ENCODE measurements around the gene SUPT6H.
A peak's percentile ranks its signal among the peaks of the same experiment; 100 is the strongest.

SUPT6H gene

GRCh38 chr17:28661635-28662526 lies at the start of gene SUPT6H, which contains the start of gene SDF2:
TSS of gene SUPT6H (plus strand) at chr17:28662205. CDS start at chr17:28673402, 11,197 bp downstream.
TSS of gene SDF2 (minus strand) at chr17:28661906. CDS start at chr17:28661876, 30 bp downstream.
- in situ Hi-C loops (cut with MboI; ENCODE audit: low pct_unique_long_range_greater_than_20kb, low sequenced_read_pairs), result no loop called here
- peak; percentile 95 for DNase-seq

DNA sequence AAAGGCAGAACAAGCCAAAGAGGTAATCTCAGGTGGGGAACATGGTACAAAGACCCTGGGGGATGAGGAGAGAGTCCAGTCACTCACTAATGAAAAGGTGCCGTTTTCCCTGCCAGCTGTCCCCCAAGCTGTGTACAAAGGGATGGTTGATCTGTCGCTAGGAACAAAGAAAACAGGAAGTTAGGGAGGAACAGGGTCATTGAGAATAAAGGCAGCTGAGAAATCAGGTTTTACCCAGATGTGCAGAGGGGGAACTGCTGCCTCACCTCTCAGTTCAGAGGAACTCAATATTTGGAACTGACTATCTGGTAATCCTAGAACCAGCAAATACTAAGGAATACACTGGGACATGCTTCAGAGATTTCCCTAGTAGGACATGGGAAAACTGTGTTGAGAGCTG lies 49.5 kb upstream of the SUPT6H start:
- in situ Hi-C loops (cut with MboI; ENCODE audit: low pct_unique_long_range_greater_than_20kb, low sequenced_read_pairs), result no loop called here
- DNase-seq, result peak; percentile 45

- in situ Hi-C loops (cut with MboI; ENCODE audit: low pct_unique_long_range_greater_than_20kb, low sequenced_read_pairs), result no loop called here
- peak; percentile 32 for DNase-seq
Observed at GRCh38 chr17:28612936-28613872, 48.8 kb upstream of the SUPT6H start.

- DNase-seq, result no peak
- in situ Hi-C loops (cut with MboI; ENCODE audit: low pct_unique_long_range_greater_than_20kb, low sequenced_read_pairs), result no loop called here
Observed at GRCh38 chr17:28613931-28614381, 48.0 kb upstream of the SUPT6H start, which contains the start of gene RSKR. TSS of gene RSKR (minus strand) at chr17:28614185. CDS start at chr17:28614161, 24 bp downstream.

GRCh38 chr17:28615260-28615940 lies 46.6 kb upstream of the SUPT6H start:
- DNase-seq, result no peak
- in situ Hi-C loops (cut with MboI; ENCODE audit: low pct_unique_long_range_greater_than_20kb, low sequenced_read_pairs), result no loop called here

GRCh38 chr17:28616281-28616680 lies 45.7 kb upstream of the SUPT6H start:
- in situ Hi-C loops (cut with MboI; ENCODE audit: low pct_unique_long_range_greater_than_20kb, low sequenced_read_pairs), result no loop called here
- no peak for DNase-seq

GRCh38 chr17:28618464-28618863 lies 43.5 kb upstream of the SUPT6H start:
- no peak for DNase-seq
- in situ Hi-C loops (cut with MboI; ENCODE audit: low pct_unique_long_range_greater_than_20kb, low sequenced_read_pairs), result no loop called here

- in situ Hi-C loops (cut with MboI; ENCODE audit: low pct_unique_long_range_greater_than_20kb, low sequenced_read_pairs), result no loop called here
- DNase-seq, result no peak
Observed at GRCh38 chr17:28620010-28620409, 42.0 kb upstream of the SUPT6H start.

DNA sequence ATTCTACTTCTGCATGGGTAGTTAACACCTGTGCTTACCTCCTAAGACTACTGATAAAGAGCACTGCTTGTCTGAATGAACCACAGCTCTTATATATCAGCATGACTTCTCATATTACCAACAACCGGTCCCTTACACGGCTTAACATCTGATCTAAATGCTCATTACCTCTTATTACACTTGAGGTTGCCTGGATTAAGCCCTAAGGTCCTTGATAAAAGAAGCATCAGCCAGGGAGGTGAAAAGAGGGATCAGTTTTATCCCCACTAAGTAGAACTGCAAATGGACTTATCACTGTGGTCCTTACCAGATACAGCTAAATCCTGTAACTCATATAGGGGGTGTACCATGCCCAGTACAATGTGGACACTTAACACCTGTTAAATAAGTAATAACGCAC lies 39.8 kb upstream of the SUPT6H start:
- in situ Hi-C loops (cut with MboI; ENCODE audit: low pct_unique_long_range_greater_than_20kb, low sequenced_read_pairs), result no loop called here

GRCh38 chr17:28623696-28624095 lies 38.3 kb upstream of the SUPT6H start:
- no peak for DNase-seq
- in situ Hi-C loops (cut with MboI; ENCODE audit: low pct_unique_long_range_greater_than_20kb, low sequenced_read_pairs), result no loop called here

More for the DNA sequence above, 39.8 kb upstream of the SUPT6H start:
- DNase-seq, result no peak

DNA sequence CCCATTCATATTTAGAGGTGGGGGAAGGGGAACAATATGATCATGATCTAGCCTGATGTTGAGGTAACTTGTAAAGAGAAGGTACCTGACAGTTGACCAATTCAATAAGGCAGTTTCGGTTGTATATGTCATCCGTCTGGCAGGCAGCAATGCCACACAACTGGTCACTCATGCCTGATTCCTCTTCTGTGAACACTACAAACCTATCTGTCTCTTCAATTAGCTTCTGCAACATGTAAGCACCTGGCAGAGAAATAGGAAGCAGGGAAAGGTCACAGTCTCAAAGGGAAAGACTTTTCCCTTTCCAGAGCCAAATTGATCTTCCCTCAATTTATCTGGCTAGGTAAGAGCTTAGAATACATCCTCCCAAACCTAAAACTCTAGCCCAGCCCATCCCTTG lies 37.9 kb upstream of the SUPT6H start:
- in situ Hi-C loops (cut with MboI; ENCODE audit: low pct_unique_long_range_greater_than_20kb, low sequenced_read_pairs), result no loop called here
- no peak for DNase-seq

GRCh38 chr17:28626818-28627217 lies 35.2 kb upstream of the SUPT6H start:
- in situ Hi-C loops (cut with MboI; ENCODE audit: low pct_unique_long_range_greater_than_20kb, low sequenced_read_pairs), result no loop called here
- no peak for DNase-seq

DNA sequence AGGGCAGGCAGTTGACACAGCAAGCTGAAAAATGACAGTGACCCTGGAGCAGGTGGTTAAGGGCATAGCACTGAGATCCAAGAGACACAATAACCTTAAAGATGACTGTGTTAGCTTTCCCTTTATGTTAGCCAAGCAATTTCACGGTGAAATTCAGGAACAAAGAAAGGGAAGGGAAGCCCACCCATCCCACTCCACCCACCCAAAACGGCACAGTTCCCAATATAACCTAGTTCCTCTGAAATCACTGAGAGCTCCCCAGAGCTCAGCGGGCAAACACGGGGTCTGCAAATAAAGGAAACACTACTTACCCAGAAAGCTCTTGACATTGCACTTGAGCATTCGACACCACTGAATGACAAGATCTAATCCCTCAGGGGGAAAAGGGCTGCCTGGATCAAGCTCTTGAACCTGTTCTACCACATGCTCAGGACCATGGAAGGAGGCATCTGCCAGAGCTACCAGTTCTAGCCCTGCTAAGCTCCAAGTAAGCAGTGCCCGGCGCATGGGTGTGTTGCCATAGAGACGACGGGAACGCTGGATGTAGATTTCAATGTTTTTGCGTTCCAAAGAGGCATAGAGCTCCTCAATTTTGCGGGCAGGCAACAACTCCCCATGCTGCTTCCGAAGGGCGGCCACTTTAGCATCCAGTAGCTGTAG lies 27.7 kb upstream of the SUPT6H start:
- DNase-seq, result no peak
- in situ Hi-C loops (cut with MboI; ENCODE audit: low pct_unique_long_range_greater_than_20kb, low sequenced_read_pairs), result no loop called here

DNA sequence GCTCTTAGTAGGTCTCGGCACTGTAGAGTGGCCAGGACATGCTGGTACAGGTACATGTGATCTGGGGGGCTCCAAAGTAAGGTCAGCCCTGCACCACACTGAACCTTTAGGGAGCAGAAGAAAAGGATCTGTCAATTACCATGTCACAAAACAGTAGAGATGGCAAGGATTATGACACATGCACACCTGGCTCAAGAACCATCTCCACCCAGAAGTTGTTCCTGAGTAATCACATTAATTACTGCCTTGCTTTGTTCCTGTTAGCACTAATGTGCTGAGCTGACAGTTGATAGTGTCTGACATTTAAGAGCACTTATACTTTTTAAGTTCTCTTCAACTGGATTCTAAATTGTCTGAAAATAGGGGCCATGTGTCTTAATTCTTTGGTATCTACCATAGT lies 26.5 kb upstream of the SUPT6H start:
- in situ Hi-C loops (cut with MboI; ENCODE audit: low pct_unique_long_range_greater_than_20kb, low sequenced_read_pairs), result no loop called here

DNA sequence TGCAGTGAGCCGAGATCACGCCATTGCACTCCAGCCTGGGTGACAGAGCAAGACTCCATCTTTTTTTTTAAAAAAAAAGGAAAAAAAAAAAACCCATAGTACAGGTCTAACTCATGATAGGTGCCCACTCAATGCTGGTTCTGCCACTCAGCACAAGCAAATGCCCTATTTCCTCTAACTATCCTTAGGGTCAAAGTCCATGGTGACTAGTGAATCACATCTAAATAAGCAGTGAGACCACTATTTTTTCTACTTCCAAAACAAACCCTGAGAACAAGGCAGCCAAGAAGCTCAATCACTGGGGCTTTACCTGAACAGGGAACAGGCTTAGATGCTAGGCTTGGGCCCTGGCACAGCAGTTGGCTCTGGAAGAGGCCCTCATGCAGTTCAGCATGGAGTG lies 20.4 kb upstream of the SUPT6H start:
- in situ Hi-C loops (cut with MboI; ENCODE audit: low pct_unique_long_range_greater_than_20kb, low sequenced_read_pairs), result no loop called here
- no peak for DNase-seq

More for the DNA sequence above, 26.5 kb upstream of the SUPT6H start:
- no peak for DNase-seq

DNA sequence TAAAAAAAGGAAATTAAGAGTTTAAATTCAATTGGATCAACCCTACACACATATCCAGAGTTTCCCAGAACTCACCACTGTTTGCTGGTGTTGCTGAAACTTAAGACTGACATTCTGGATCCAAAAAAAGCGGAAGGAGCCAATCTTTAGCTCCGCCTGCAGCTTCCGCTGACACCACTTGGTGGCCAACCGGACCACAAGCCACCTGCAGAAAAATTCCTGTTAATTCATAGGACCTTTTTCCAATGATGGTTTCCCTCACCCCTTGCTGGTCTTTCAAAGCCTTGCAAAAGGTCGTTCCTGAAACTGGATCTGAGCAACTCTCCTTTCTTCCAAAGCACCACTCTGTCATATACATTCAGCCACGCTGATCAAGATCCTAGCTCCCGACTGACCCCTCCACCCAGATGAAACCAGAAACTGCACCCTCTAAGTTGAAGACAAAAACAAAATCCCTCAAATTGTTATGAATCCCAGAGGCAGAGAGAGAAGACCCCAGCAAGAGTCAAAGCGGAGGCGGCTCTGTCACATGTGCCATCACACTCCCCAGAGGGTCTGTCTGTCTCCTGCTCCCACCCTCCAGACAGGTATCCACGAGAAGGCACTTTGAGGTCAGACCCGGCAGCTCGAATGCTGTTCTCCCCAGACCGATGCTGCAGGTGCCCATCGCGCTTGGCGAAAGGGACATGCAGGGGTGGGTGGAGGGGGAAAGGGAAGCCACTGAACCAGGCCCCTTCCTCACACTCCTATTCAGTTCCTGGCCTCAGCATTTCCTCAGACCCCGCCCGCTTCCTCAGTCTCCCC lies 17.8 kb upstream of the SUPT6H start:
- peak; percentile 86 for DNase-seq
- in situ Hi-C loops (cut with MboI; ENCODE audit: low pct_unique_long_range_greater_than_20kb, low sequenced_read_pairs), result no loop called here

DNA sequence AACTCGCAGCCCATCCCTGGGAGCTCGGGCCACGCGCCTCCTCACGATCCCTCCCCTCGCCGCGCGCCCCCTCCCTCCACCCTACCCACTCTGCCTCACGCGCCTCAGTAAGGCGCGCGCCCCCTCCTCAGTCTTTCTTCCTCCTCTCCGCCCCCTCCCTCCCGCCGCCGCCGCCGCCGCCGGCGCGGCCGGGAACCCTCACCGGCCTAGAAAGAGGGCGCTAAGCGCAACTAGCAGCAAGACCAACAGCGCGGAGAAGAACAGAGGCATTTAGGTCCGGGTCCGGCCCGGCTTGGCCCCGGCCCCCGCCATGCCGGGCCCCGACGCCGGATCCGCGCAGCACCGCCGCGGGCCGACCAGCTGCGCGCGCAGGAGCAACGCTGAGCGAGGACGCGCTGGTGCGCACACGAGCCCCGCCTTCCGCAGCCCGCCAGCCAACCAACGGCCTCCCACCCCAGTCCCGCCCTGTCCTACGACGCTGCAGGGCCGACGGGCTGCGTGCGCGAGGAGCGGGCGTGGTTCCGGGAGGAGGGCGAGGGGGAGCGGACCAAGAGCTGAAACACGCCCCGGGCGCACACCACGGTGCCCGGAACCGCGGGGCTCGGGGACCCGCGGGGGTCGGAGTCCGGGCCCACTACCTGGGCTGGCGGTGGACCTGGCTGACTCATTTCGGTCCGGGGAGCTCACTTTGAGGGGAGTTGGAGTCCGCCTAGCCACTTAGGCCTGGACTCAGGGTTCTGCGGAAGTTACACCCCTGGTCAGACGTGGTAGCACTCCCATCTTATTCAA lies 17.0 kb upstream of the SUPT6H start, which contains the start of gene BLTP2:
BLTP2 (minus strand) TSS at position 372 of the 789 bp plus-strand sequence; CDS start at position 270, 102 bp downstream.
- in situ Hi-C loops (cut with MboI; ENCODE audit: low pct_unique_long_range_greater_than_20kb, low sequenced_read_pairs), result no loop called here

More for the DNA sequence above, 17.0 kb upstream of the SUPT6H start, which contains the start of gene BLTP2:
- peak; percentile 95 for DNase-seq

Data from KBM-7 (cell line).